ENCODE measurements around the gene IRAK2.
"Not testable (repeated sequence)": the region's sequence is repeated elsewhere in the genome, so short reads cannot be mapped to it uniquely, and the experiment has no call there.

The IRAK2 gene, protein sequence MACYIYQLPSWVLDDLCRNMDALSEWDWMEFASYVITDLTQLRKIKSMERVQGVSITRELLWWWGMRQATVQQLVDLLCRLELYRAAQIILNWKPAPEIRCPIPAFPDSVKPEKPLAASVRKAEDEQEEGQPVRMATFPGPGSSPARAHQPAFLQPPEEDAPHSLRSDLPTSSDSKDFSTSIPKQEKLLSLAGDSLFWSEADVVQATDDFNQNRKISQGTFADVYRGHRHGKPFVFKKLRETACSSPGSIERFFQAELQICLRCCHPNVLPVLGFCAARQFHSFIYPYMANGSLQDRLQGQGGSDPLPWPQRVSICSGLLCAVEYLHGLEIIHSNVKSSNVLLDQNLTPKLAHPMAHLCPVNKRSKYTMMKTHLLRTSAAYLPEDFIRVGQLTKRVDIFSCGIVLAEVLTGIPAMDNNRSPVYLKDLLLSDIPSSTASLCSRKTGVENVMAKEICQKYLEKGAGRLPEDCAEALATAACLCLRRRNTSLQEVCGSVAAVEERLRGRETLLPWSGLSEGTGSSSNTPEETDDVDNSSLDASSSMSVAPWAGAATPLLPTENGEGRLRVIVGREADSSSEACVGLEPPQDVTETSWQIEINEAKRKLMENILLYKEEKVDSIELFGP

GRCh38 chr3:10164546-10165393 is at the start of gene IRAK2:
TSS of gene IRAK2 (plus strand) at chr3:10164919. CDS start at chr3:10164955, 36 bp downstream.
- peak; percentile 34 to 66 for DNase-seq

DNA sequence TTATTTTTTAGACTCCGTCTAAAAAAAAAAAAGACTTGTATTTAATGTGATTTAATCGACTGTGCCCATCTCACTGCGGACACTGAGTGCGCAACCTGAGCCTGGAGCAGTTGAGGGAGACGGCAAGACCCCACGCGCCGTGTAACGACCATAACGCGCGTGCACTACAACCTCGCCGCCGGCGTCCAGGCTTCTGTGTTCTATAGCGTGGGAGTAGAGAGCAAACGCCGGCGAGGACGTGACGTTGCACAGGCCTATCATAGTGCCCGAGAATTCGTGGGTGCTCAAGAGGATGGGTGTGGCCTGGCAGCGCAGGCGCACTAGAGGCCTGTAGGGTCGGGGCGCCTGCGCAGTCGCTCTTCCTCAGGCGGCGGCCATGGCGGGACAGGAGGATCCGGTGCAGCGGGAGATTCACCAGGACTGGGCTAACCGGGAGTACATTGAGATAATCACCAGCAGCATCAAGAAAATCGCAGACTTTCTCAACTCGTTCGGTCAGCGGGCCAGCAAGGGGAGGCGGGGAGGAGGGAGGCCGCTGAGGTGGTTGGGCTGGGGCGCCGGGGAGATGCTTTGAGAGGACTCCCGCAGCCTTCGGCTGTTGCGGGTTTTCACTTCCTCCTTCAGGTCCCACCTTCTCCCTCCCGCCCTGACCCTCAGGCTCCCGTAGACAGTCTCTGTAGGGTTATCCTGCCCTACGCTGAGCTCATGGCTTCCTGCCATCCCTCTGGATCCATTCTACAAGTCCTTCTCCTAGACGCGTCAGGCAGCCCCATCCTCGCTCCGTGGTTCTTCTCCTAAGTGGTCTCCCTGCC is 49.2 kb upstream of the IRAK2 start, which contains the start of gene BRK1:
TSS of gene BRK1 (plus strand) at position 350 of the 812 bp plus-strand sequence. CDS start at position 377, 27 bp downstream.
- peak; percentile 89 to 95 for DNase-seq

DNA sequence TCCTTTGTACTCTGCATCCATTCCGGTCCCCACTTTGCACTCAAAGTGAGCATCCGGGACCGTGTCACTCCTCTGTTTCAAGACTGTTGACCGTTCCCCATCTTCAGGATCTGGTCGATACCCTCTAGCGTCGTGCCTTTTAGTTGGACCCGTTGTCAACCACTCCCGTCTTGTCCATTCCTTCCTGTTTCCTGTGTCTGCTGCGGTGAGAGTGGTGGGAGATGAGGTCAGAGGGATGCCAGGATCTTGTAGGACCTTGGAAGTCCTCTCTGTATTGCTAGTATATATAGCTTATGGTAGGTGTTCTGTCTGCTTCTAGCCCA is 48.6 kb upstream of the IRAK2 start:
- DNase-seq = no peak

DNA sequence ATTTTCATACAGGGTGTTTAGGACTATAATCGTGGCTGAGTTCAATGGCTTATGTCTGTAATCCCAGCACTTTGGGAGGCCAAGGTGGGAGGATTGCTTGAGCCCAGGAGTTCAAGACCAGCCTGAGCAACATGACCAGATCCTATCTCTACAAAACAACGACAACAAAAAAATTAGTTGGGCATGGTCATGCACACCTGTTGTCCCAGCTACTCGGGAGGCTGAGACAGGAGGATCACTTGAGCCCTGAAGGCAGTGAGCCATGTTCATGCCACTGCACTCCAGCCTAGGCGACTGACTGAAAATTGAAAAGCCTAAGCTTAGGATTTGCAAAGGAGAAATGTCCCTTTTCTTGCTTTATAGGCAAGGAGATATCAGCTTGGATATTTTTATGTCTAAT is 47.8 kb upstream of the IRAK2 start:
- no peak for DNase-seq

- no peak for DNase-seq
Observed at GRCh38 chr3:10119376-10119775, 45.3 kb upstream of the IRAK2 start.

DNA sequence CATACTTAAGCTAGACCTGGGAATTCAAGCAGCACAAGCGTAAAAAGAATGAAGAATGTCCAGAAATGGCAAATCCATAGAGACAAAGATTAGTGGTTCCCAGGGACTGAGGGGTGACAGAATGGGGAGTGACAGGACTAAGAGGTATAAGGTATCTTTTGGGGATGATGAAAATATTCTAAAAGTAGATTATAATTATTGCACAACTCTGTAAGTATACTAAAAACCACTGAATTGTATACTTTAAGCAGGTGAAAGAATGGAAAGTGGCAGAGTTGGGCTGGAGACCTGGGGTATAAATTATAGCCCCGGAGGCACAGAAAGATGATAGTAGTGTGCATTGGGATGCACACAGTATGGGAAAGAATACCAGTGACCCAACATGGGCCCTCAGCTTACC is 43.7 kb upstream of the IRAK2 start:
- no peak for DNase-seq

DNA sequence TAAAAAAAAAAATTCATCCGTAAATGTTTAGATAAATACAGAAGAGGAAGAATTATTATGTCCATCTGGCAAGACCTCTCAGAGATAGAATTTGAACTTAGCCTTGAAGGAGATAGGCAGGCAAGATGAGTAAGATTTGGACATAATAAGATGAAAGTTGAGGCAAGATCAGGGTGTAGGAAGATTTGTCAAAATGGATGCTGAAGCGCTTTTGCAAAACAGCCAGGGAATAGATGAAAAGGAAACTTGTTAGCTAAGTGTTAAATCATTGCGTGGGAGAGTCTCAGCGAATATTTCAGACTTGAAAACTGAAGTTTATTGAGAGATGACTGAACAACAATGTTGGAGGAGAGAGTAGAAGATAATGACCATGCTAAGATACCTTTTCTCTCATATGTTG is 42.0 kb upstream of the IRAK2 start:
- no peak for DNase-seq

GRCh38 chr3:10135872-10136271 is 28.8 kb upstream of the IRAK2 start:
- not testable (repeated sequence) for DNase-seq

DNA sequence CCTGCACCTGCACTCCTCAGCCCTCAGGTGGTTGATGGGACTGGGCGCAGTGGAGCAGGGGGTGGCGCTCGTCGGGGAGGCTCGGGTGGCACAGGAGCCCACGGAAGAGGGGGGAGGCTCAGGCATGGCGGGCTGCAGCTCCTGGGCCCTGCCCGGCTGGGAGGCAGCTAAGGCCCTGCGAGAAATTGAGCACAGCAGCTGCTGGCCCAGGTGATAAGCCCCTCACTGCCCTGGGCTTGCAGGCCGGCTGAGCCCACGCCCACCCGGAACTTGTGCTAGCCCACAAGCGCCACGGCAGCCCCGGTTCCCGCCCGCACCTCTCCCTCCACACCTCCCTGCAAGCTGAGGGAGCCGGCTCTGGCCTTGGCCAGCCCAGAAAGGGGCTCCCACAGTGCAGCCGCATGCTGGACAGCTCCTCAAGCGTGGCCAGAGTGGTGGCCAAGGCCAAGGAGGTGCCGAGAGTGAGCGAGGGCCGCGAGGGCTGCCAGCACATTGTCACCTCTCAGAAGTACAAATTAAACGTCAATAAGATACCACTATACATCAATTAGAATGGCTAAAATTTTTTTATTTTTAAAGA is 28.2 kb upstream of the IRAK2 start:
- DNase-seq = no peak

DNA sequence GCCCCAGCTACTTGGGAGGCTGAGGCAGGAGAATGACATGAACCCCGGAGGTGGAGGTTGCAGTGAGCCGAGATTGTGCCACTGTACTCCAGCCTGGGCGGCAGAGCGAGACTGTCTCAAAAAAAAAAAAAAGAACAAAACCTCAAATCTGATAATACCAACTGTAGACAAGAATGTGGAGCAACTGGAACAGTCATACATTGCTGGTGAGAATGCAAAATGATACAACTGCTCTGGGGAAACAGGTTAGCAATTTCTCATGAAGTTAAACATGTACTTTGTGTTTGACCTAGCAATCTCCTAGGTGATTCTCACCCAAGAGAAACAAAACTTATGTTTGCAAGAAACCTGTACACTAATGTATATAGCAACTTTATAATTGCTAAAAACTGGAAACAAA is 27.5 kb upstream of the IRAK2 start:
- no peak for DNase-seq

- no peak for DNase-seq
Observed at GRCh38 chr3:10140996-10141546, 23.6 kb upstream of the IRAK2 start.

DNA sequence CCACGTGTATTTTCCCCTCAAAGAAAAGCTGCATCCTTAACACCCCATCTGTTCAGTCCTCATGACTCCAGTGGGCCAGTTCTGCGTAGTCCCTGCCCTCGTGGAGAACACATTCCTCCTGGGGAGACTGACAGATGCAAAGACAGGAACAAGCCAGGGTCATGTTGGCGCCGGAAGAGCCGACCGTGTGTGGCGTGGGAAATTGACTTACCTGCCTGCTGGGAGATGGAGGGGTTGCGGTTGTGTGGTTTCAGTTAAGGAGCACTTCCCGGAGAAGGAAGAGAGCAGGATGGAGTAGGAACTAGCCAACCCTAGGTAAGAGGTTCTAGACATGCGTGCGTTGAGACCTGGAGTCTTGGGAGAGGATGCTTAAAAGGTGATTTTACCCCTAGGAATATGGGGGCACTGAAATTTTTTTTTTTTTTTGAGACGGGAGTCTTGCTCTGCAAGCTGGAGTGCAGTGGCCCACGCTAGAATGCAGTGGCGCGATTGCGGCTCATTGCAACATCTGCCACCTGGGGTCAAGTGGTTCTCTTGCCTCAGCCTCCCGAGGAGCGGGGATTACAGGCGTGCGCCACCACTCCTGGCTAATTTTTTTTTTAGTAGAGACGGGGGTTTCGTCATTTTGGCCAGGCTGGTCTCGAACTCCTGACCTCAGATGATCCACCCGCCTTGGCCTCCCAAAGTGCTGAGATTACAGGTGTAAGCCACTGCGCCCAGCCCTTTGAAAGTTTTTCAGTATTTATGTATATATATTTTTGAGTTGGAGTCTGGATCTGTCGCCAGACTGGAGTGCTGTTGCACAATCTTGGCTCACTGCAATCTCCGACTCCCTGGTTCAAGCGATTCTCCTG is 21.8 kb upstream of the IRAK2 start:
- DNase-seq = no peak

DNA sequence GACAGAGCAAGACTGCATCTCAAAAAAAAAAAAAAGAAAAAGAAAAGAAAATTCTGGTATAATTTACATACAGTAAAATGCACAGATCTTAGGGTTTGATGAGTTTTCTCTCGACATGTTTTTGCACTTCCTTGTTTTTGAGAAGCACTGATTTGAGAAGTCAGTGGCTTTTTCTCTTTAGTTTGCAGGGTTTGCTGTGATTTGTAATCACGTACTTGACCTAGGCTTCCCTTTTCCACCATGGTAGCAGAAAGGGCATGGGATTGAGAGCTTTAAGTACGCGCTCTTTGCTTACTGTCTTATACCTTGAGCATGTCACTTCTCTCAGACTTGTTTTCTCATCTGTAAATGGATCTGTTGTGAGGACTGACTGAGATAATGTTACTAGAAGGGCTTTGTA is 19.0 kb upstream of the IRAK2 start:
- DNase-seq = no peak

- no peak for DNase-seq
Observed at GRCh38 chr3:10149226-10149625, 15.5 kb upstream of the IRAK2 start.

DNA sequence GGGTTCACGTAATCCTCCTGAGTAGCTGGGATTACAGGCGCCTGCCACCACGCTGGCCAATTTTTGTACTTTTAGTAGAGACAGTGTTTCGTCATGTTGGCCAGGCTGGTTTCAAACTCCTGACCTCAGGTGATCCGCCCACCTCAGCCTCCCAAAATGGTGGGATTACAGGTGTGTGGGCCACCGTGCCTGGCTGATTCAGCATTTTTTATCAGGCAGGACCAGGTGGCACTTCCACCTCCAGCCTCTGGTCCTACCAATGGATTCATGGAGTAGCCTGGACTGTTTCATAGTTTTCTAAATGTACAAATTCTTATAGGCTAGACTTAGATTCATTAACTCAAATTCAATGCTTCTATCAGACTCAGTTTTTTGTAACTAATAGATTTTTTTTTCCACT is 13.7 kb upstream of the IRAK2 start:
- DNase-seq = no peak

DNA sequence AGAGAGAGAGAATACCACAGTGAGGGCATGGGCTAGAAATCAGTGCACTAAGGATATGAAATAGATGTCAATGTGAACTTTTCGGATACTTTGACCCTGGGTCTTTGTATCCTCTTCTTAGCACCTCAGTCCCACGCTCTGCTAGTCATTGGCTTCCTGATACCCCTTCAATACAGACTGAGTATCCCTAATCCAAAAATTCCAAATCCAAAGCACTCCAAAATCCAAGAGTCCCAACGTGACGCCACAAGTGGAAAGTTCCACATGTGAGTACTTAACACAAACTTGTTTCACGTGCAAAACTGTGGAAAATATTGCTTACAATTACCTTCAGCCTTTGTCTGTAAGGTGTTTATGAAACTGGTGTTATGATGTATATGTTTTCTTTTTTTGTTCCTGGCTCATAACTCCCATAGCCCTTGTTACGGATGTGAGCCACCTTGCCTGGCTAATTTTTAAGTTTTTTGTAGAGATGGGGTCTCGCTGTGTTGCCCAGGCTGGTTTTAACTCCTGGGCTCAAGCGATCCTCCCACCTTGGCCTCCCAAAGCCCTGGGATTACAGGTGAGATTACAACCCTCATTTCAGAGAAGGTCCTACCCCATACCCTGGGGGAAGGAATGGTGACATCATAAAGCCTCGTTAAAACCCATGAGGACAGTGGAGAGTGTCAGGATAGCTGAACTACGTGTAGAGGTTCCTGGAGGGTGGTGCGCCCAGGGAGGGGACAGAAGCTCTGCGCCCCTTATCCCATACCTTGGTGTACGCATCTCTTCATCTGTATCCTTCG is 10.2 kb upstream of the IRAK2 start:
- DNase-seq = no peak

- DNase-seq = no peak
Observed at GRCh38 chr3:10155123-10155472, 9.6 kb upstream of the IRAK2 start.

DNA sequence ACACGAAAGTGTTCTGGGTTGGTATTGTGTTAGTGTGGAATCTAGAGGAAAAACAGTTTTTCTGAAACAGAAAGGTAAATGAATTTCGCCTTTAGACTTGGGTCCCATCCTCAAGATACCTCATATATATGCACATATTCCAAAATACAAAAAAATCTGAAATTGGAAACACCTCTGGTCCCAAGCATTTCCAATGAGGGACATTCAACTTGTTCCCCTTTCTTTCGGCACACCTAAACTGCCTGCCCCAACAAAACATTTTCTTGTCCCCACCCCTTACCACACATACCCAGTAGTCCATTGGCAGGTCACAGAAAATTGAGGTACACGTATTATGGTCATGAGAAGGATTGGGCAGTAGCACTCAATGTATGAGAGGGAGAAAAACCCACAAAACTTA is 9.1 kb upstream of the IRAK2 start:
- no peak for DNase-seq

DNA sequence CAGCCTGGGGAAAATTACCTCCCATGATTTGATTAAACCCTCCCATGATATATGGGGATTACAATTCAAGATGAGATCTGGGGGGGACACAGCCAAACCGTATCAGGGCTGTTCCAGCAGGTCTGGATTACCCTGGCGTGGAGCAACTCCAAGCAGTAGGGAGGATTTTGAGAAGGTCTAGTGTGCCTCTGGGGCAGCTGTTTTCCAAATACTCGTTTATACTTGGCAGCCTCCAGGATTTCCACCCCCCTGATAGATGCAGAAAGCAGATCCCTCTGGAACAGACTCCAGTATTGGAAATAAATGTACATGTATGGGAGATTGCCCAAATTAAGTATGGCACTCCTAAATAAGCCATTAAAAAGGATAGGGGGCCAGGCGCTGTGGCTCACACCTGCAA is 7.7 kb upstream of the IRAK2 start:
- DNase-seq = no peak

- DNase-seq = not testable (repeated sequence)
Observed at GRCh38 chr3:10158555-10158954, 6.2 kb upstream of the IRAK2 start.

Measured in stimulated activated CD4-positive, alpha-beta T cell treated with anti-CD3 and anti-CD28 coated beads, Interleukin-4, amount 100 ng/mL, for 4 hours (primary cell).